Activated CD4-positive, alpha-beta T cell treated with anti-CD3 and anti-CD28 coated beads for 36 hours (primary cell): ENCODE measurements around the gene SHCBP1L. TPM values are rescaled to one million over a fixed set of nuclear protein-coding genes. Genes with fewer than 3 reads are reported as not detected.
"Not testable (repeated sequence)": the region's sequence is repeated elsewhere in the genome, so short reads cannot be mapped to it uniquely, and the experiment has no call there.

Experiments
- ATAC-seq: fragments of 200-7000 bp; cut with Tn5 transposase; one replicate; pipeline ENCODE4 v1.10.0; 2021; ENCODE audit warnings: mild to moderate bottlenecking, moderate library complexity
- CTCF ChIA-PET: fragments of 350-600 bp; sonication (Branson Sonifier 250); formaldehyde crosslinking; loops from one replicate; lab custom pipeline; 2021; ENCODE audit warnings: antibody characterized with exemption; lab: Charles Lee
- POLR2A ChIA-PET: fragments of 350-600 bp; sonication (Branson Sonifier 250); formaldehyde crosslinking; loops from one replicate; lab custom pipeline; 2021; ENCODE audit warnings: antibody characterized with exemption, inconsistent platforms; lab: Charles Lee
- DNase-seq: peaks from one replicate; pipeline ENCODE4 v3.0.0-alpha.2; 2020
- H3K27ac Mint-ChIP-seq: one replicate; pipeline ENCODE4 v1.8.0; 2021; ENCODE audit warnings: mixed read lengths
- H3K27me3 Mint-ChIP-seq: one replicate; pipeline ENCODE4 v1.8.0; 2021; ENCODE audit warnings: mixed read lengths
- H3K36me3 Mint-ChIP-seq: one replicate; pipeline ENCODE4 v1.8.0; 2021; ENCODE audit warnings: low read depth, mixed read lengths
- H3K4me1 Mint-ChIP-seq: one replicate; pipeline ENCODE4 v1.8.0; 2021; ENCODE audit warnings: mixed read lengths
- H3K4me3 Mint-ChIP-seq: one replicate; pipeline ENCODE4 v1.8.0; 2021; ENCODE audit warnings: mild to moderate bottlenecking, moderate library complexity, mixed read lengths
- H3K9me3 Mint-ChIP-seq: one replicate; pipeline ENCODE4 v1.8.0; 2021; ENCODE audit warnings: low read depth, mixed read lengths
- intact Hi-C, 2 experiments: fragments of 100-400 bp; cut with DNase I in 1 of 2; cut with micrococcal nuclease in 1 of 2; formaldehyde crosslinking; loops; one replicate each; pipeline versions ENCODE4 v1.14.2 to v1.15.1; 2022 to 2024; cut with DNase I, micrococcal nuclease
- total RNA-seq, 2 experiments: library from RNA; stranded (reverse); gene quantifications; one replicate each; pipeline ENCODE4 v1.2.3, GENCODE V29; 2021

SHCBP1L gene
- total RNA-seq, 2 experiments from 2014 or later, result not detected

DNA sequence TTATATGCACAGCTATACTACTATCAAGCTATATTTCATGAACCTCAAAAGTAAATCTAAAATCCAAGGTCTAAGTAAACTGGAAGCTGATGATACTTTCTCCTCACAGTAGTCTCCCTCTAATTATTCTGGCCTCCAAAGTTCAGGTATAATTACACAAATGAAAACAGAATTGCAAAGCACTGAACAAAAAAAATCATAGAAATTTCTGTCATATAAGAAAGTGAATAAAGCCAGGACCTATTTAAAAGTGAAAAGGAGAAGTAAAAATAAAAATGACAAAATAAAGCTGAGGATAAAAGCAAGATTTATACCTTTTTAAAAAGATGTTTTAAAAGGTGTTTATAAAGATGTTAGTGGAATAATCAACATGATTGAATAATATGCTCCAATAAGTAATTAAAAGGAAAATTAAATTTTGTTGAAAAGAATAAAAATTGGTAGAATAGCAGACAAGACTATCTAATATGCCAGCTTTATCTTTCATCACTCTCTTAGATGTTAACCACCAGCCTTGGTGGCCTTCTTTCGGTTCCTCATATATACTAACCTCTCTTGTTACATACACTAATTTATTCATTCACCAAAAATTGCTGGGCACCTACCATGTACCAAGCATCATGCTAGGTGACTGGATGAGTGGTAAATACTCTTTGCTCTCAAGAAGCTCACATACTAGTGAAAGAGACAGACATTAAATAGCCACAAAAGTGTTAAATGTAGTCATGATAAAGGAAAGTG, 25.1 kb downstream of the SHCBP1L start:
- DNase-seq (no peak), ATAC-seq (no peak)
- no peaks in the 10 kb centered on the region for H3K9me3 Mint-ChIP-seq
- intact Hi-C loops, result no loop called here
- peaks cover 18% of the 10 kb centered on the region for H3K27me3 Mint-ChIP-seq
- H3K4me3 Mint-ChIP-seq, result no peak overlapping the region
- H3K27ac Mint-ChIP-seq, result no peak overlapping the region
- H3K36me3 Mint-ChIP-seq, result no peaks in the 10 kb centered on the region
- POLR2A ChIA-PET, result no interaction called here
- CTCF ChIA-PET, result interaction anchor here (0.6 kb wide), 1 partner anchor 266 kb away, joined by 3 read pairs; no protein-coding TSS in a partner anchor
- no peaks in the 10 kb centered on the region for H3K4me1 Mint-ChIP-seq

DNA sequence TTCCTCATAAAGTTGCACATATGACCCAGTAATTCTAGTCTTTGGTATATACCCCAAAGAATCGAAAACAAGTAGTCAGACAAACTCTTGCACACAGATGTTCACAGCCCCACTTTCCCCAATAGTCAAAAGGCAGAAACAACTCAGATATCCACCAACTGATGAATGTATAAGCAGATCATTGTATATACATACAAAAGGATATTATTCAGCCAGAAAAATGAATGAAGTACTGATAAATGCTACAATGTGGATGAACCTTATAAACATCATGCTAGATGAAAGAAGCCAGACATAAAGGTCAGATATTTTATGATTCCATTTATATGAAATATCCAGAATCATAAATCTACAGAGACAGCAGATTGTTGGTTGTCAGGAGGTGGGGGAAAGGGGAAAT, 27.3 kb downstream of the SHCBP1L start:
- Mint-ChIP-seq H3K27ac (no peak overlapping the region), H3K9me3 (no peaks in the 10 kb centered on the region), H3K4me3 (no peak overlapping the region), H3K4me1 (no peaks in the 10 kb centered on the region), H3K36me3 (no peaks in the 10 kb centered on the region), H3K27me3 (peaks cover 18% of the 10 kb centered on the region)
- ChIA-PET CTCF (no interaction called here), POLR2A (no interaction called here)
- ATAC-seq, result no peak
- intact Hi-C loops, result no loop called here
- DNase-seq, result no peak

DNA sequence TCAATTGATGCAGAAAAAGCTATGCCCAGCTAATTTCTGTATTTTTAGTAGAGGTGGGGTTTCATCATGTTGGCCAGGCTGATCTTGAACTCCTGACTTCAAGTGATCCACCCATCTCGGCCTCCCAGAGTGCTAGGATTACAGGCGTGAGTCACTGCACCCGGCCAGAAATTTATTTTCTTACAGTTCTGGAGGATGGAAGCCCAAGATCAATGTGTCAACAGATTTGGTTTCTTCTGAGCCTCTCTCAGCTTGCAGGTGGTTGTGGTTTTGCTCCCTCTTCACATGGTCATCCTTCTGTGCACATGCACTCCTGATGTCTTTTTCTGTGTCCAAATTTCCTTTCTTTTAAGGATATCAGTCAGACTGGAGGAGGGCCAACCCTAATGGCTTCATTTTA, 35.6 kb downstream of the SHCBP1L start:
- H3K27me3 Mint-ChIP-seq, result peaks cover 26% of the 10 kb centered on the region
- DNase-seq, result no peak
- H3K9me3 Mint-ChIP-seq, result peaks cover 2% of the 10 kb centered on the region
- ChIA-PET CTCF (no interaction called here), POLR2A (no interaction called here)
- no peak overlapping the region for H3K4me3 Mint-ChIP-seq
- no peaks in the 10 kb centered on the region for H3K4me1 Mint-ChIP-seq
- H3K27ac Mint-ChIP-seq, result no peak overlapping the region
- H3K36me3 Mint-ChIP-seq, result no peaks in the 10 kb centered on the region
- intact Hi-C loops, result no loop called here
- no peak for ATAC-seq

DNA sequence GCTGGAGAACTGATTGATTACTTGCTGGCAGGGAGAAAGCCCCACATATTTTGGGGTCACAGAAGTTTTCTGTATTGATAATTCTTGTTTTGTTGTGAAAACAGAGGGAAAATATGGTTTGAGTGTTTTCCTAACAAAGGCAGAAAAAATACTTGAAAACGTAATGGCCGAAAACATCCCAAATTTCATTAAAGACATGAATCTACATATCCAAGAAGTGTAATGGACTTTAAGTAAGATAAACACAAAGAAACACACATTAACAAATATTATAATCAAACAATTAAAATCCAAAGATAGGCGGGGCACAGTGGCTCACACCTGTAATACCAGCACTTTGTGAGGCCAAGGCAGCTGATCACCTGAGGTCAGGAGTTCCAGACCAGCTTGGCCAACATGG, 39.6 kb downstream of the SHCBP1L start:
- DNase-seq (no peak), ATAC-seq (no peak)
- Mint-ChIP-seq H3K9me3 (peaks cover 6% of the 10 kb centered on the region), H3K27ac (no peak overlapping the region), H3K4me1 (no peaks in the 10 kb centered on the region), H3K36me3 (no peaks in the 10 kb centered on the region), H3K4me3 (no peak overlapping the region), H3K27me3 (peaks cover 11% of the 10 kb centered on the region)
- CTCF ChIA-PET, result no interaction called here
- POLR2A ChIA-PET, result no interaction called here
- intact Hi-C loops, result no loop called here

DNA sequence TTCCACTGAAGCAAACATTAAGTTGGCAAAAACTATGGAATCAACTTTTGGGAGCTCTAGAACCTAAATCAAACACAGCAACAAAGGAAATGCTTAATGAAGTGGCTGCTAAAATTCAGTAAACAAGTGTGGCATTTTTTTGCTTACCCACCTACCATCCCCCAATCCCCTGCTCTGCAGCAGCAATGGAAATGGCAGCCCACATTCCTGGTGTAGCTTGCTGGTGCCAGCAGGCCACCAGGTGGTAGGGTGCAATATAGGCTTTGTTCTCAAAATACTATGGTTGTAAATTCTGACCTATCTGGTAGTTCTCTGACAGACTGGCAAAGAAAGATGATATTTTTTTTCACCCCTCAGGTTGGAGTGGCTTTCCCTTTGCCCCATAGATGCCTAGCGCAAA, 42.8 kb downstream of the SHCBP1L start:
- H3K27me3 Mint-ChIP-seq, result peaks cover 9% of the 10 kb centered on the region
- no peak for DNase-seq
- peaks cover 6% of the 10 kb centered on the region for H3K9me3 Mint-ChIP-seq
- ATAC-seq, result no peak
- intact Hi-C loops, result no loop called here
- H3K36me3 Mint-ChIP-seq, result no peaks in the 10 kb centered on the region
- no peaks in the 10 kb centered on the region for H3K4me1 Mint-ChIP-seq
- POLR2A ChIA-PET, result interaction anchor here (0.6 kb wide), 1 partner anchor 20 kb away, joined by 3 read pairs; no protein-coding TSS in a partner anchor
- H3K27ac Mint-ChIP-seq, result no peak overlapping the region
- CTCF ChIA-PET, result no interaction called here
- H3K4me3 Mint-ChIP-seq, result no peak overlapping the region

DNA sequence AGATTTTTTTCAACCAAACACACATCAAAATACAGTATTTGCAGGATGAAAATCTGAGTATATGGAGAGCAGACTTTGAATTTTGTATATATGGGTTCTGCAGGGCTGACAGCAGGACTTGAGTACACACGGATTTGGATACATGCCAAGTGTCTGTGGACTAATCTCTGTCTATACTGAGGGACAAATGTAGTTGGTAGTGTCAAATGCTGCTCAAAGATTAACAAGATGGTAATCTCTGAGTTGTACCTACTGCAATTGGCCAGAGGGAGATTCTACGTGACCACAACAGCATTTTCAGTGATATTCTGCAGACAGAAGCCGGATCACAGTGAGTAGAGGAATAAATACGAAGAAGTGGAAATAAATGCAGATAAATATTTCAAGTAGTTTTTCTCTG, 43.4 kb downstream of the SHCBP1L start:
- ChIA-PET POLR2A (interaction anchor here (0.6 kb wide), 1 partner anchor 19 kb away, joined by 3 read pairs; no protein-coding TSS in a partner anchor), CTCF (no interaction called here)
- H3K27me3 Mint-ChIP-seq, result peaks cover 9% of the 10 kb centered on the region

DNA sequence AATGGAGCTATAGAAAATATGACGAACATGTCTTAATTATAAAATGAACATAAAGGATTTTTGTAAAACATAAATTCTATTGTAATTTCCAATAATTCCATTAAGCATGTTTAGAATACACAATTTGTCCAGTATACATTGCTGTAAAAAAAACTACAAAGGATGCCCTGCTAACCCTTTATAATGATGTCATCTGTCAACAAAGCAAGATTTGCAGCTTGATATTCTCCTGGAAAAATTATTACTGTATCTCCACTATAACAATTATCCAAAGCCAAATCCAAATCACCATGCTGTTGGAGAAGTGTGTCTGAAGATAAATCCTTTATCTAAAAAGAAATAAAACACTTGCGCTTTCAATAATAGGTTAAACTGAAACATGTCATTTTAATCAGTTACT, 47.6 kb downstream of the SHCBP1L start:
- CTCF ChIA-PET, result no interaction called here
- POLR2A ChIA-PET, result no interaction called here
- H3K27me3 Mint-ChIP-seq, result peaks cover 3% of the 10 kb centered on the region
- intact Hi-C loops, result no loop called here
- H3K4me3 Mint-ChIP-seq, result no peak overlapping the region
- H3K36me3 Mint-ChIP-seq, result no peaks in the 10 kb centered on the region
- ATAC-seq, result no peak
- H3K9me3 Mint-ChIP-seq, result no peaks in the 10 kb centered on the region
- no peak for DNase-seq
- no peak overlapping the region for H3K27ac Mint-ChIP-seq
- no peaks in the 10 kb centered on the region for H3K4me1 Mint-ChIP-seq

More for the DNA sequence above, 43.4 kb downstream of the SHCBP1L start:
- no peak for DNase-seq
- ATAC-seq, result no peak
- no peak overlapping the region for H3K4me3 Mint-ChIP-seq
- no peaks in the 10 kb centered on the region for H3K4me1 Mint-ChIP-seq
- H3K27ac Mint-ChIP-seq, result no peak overlapping the region
- no peaks in the 10 kb centered on the region for H3K36me3 Mint-ChIP-seq
- intact Hi-C loops, result no loop called here
- H3K9me3 Mint-ChIP-seq, result peaks cover 6% of the 10 kb centered on the region

DNA sequence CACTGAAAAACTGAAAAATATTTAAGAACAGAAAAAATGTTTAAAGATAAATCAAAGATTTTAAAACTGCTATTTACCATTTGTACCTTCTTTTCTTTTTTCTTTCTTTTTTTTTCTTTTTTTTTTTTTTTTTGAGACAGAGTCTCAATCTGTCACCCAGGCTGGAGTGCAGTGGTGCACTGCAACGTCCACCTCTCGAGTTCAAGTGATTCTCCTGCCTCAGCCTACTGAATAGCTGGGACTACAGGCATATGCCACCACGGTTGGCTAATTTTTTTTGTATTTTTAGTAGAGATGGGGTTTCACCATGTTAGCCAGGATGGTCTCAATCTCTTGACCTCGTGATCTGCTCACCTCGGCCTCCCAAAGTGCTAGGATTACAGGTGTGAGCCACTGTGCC, 51.0 kb downstream of the SHCBP1L start:
- H3K27me3 Mint-ChIP-seq, DNase-seq, CTCF ChIA-PET, H3K9me3 Mint-ChIP-seq, H3K27ac Mint-ChIP-seq, POLR2A ChIA-PET, ATAC-seq, H3K36me3 Mint-ChIP-seq, intact Hi-C loops, H3K4me1 Mint-ChIP-seq, H3K4me3 Mint-ChIP-seq: not testable (repeated sequence)

DNA sequence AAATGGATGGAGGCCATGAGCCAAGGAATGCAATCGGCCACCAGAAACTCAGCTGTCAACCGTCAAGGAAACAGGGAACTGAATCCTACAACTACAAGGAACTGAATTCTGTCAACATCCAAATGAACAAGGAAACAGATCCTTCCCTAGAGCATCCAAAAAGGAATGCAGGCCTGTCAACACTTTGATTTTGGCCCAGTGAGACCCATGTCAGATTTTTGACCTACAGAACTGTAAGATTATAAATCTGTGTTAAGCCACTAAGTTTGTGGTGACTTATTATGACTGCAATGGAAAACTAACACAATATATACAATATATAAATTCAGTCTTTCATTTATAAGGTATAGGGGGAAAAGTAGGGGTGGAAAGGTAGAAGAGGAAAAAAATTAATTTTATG, 55.3 kb downstream of the SHCBP1L start:
- no peak overlapping the region for H3K27ac Mint-ChIP-seq
- H3K4me1 Mint-ChIP-seq, result no peaks in the 10 kb centered on the region
- DNase-seq (no peak), ATAC-seq (no peak)
- peaks cover 2% of the 10 kb centered on the region for H3K27me3 Mint-ChIP-seq
- H3K4me3 Mint-ChIP-seq, result no peak overlapping the region
- no peaks in the 10 kb centered on the region for H3K36me3 Mint-ChIP-seq
- ChIA-PET POLR2A (no interaction called here), CTCF (no interaction called here)
- peaks cover 4% of the 10 kb centered on the region for H3K9me3 Mint-ChIP-seq
- intact Hi-C loops, result no loop called here

DNA sequence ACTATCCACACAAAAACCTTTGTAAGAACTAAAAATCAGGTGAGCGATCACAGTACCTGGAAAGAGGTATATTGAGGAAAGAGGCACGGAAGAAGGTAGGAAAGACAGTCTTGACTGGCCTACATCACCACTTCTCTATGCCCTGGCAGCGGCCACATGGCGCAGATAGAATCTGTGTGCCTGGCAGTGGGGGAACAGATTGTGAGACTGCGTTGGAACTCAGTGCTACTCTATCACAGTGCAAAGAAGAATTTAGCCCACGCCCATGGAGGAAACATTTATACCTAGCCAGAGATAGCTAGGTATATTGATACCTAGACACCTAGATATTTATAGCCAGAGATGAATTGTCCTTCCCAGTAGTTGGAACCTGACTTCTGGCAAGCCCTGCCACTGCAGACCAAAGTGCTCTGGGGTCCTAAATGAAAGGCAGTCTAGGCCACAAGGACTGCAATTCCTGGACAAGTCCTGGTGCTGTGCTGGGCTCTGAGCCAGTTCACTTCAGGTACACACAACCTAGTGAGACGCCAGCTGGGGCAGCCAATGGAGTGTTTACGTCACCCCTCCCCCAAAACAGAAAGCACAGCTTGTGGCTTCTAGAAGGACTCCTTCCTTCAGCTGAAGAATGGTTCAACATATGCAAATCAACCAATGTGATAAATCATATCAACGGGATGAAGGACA, 61.9 kb downstream of the SHCBP1L start:
- intact Hi-C loops, result no loop called here
- Mint-ChIP-seq H3K4me3 (no peak overlapping the region), H3K4me1 (peaks cover 18% of the 10 kb centered on the region), H3K36me3 (peaks cover 49% of the 10 kb centered on the region), H3K9me3 (peaks cover 5% of the 10 kb centered on the region), H3K27ac (no peak overlapping the region), H3K27me3 (peaks cover 2% of the 10 kb centered on the region)
- ChIA-PET POLR2A (no interaction called here), CTCF (no interaction called here)
- DNase-seq, result no peak
- no peak for ATAC-seq

DNA sequence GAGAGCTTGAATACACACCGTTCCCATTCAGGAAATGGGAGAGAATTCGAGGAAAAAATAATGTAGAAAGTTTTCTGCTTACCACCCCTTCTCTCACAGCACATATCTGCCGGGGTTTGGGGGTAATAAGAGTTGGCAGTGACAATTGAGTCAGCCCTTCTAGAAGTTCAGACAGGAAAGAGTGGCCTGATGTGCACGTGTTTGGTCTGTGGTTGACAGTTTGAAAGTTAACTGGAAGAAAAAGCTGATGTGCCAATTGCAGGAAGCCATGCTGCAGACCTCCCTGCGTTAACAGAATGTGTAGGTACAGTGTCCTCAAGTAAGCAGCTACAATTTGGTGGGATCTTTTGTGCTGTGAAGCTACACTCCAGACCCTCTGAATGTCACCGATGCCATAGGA, 63.0 kb downstream of the SHCBP1L start:
- intact Hi-C loops, result no loop called here
- H3K27ac Mint-ChIP-seq, result peak overlapping the region; percentile 2
- ATAC-seq, result peak; percentile 76
- H3K4me1 Mint-ChIP-seq, result peaks cover 21% of the 10 kb centered on the region
- no peak overlapping the region for H3K4me3 Mint-ChIP-seq
- ChIA-PET POLR2A (interaction anchor here (0.7 kb wide), 1 partner anchor 20 kb away, joined by 3 read pairs; no protein-coding TSS in a partner anchor), CTCF (interaction anchor here (0.6 to 0.7 kb wide), 2 partner anchors 473 to 583 kb away, joined by 3 to 4 read pairs; no protein-coding TSS in a partner anchor)
- peaks cover 2% of the 10 kb centered on the region for H3K27me3 Mint-ChIP-seq
- DNase-seq, result peak; percentile 43
- H3K36me3 Mint-ChIP-seq, result peaks cover 60% of the 10 kb centered on the region
- peaks cover 7% of the 10 kb centered on the region for H3K9me3 Mint-ChIP-seq
